AG10803 (cell line): ENCODE measurements around the gene NFKBIE.

Experiments
- DNase-seq: peaks from one replicate; pipeline ENCODE4 v3.0.0; 2010; ENCODE audit warnings: low read depth
- H3K4me3 ChIP-seq: 2 replicates; pipeline ENCODE4 v1.5.1; 2011; ENCODE audit warnings: mild to moderate bottlenecking, low read length, control low read depth
- CTCF ChIP-seq: conservative IDR thresholded peaks from 2 replicates; pipeline ENCODE4 v1.5.1; 2011; ENCODE audit warnings: mild to moderate bottlenecking, low read length, control low read depth, inconsistent platforms

The NFKBIE gene

GRCh38 chr6:44309092-44309491 lies 43.7 kb upstream of the NFKBIE start:
- peak; percentile 95 for DNase-seq
- H3K4me3 ChIP-seq, result no peak overlapping the region
- TF ChIP-seq CTCF, result no peak

- no peak for TF ChIP-seq CTCF
Observed at GRCh38 chr6:44307217-44307616, 41.9 kb upstream of the NFKBIE start.

GRCh38 chr6:44306710-44307109 lies 41.4 kb upstream of the NFKBIE start:
- no peak for TF ChIP-seq CTCF
- no peak for DNase-seq
- no peak overlapping the region for H3K4me3 ChIP-seq

More at GRCh38 chr6:44307217-44307616, 41.9 kb upstream of the NFKBIE start:
- no peak overlapping the region for H3K4me3 ChIP-seq
- no peak for DNase-seq

- DNase-seq, result no peak
- H3K4me3 ChIP-seq, result no peak overlapping the region
- TF ChIP-seq CTCF, result no peak
Observed at GRCh38 chr6:44305200-44305725, 39.9 kb upstream of the NFKBIE start.

GRCh38 chr6:44304282-44305199 lies 39.2 kb upstream of the NFKBIE start:
- TF ChIP-seq CTCF, result peak; percentile 72
- no peak overlapping the region for H3K4me3 ChIP-seq
- peak; percentile 45 for DNase-seq

- no peak for DNase-seq
Observed at GRCh38 chr6:44303842-44304241, 38.5 kb upstream of the NFKBIE start.

More at GRCh38 chr6:44303842-44304241, 38.5 kb upstream of the NFKBIE start:
- no peak for TF ChIP-seq CTCF
- H3K4me3 ChIP-seq, result no peak overlapping the region
